HCT116 (cell line): ENCODE results near the gene TGOLN2. TPM values are rescaled to one million over a fixed set of nuclear protein-coding genes. Genes with fewer than 3 reads are reported as not detected.

ENCODE experiments used
- ATAC-seq: fragments of 200-7000 bp; cut with Tn5 transposase; 2 replicates; pipeline ENCODE4 v1.9.1; 2020; ENCODE audit warnings: mild to moderate bottlenecking, moderate library complexity
- BruUV-seq: library from RNA; stranded (reverse); fragments of 400-500 nt; replicated peaks from 2 replicates; lab custom pipeline; 2021; lab: Mats Ljungman, UMichigan
- CTCF ChIA-PET: fragments of 300-600 bp; sonication (Branson Sonifier 250); formaldehyde crosslinking; loops from one replicate; lab custom pipeline; 2021; ENCODE audit warnings: antibody characterized with exemption; lab: Charles Lee
- POLR2A ChIA-PET: fragments of 300-600, 350-600 bp; sonication (Branson Sonifier 250); formaldehyde crosslinking; loops from one replicate; lab custom pipeline; 2021; ENCODE audit warnings: antibody characterized with exemption; lab: Charles Lee
- RAD21 ChIA-PET, 2 experiments: fragments of 300-600 bp; sonication (Branson Sonifier 250); formaldehyde crosslinking; loops; one replicate each; lab custom pipeline; 2023; ENCODE audit warnings: low total read pairs in 2 of 2; ENCODE audit not compliant: uncharacterized antibody in 2 of 2, unreplicated experiment in 2 of 2, low non-redundant PET in 1 of 2; lab: Charles Lee
- DNase-seq: peaks from one replicate; pipeline ENCODE4 v3.0.0-alpha.2; 2010; ENCODE audit warnings: low read depth, low spot score
- H2AFZ ChIP-seq: fragments of 200-600 bp; shearing (Covaris generic), sonication (generic); 2 replicates; pipeline ENCODE4 v1.6.1; 2017; ENCODE audit warnings: low read depth, mixed run types, mixed read lengths, antibody characterized with exemption, low read length; ENCODE audit not compliant: poor library complexity, severe bottlenecking
- H3K27ac ChIP-seq: 2 replicates; pipeline ENCODE4 v1.5.1; 2012; ENCODE audit warnings: low read depth, low read length
- H3K27me3 ChIP-seq: fragments of 200-600 bp; sonication (generic); 2 replicates; pipeline ENCODE4 v1.6.1; 2016; ENCODE audit warnings: mixed run types, low read length, mixed read lengths; ENCODE audit not compliant: insufficient read depth
- H3K36me3 ChIP-seq, 2 experiments: fragments of 200-500 bp in 1 of 2; fragments of 200-600 bp in 1 of 2; sonication (Bioruptor generic) in 1 of 2; sonication (generic) in 1 of 2; 2 replicates each; pipeline versions ENCODE4 v1.5.1 to v1.6.1; 2014 to 2016; ENCODE audit warnings: low read length in 2 of 2, inconsistent platforms in 1 of 2, mixed read lengths in 1 of 2, mixed run types in 1 of 2; ENCODE audit not compliant: insufficient read depth in 2 of 2, control insufficient read depth in 1 of 2
- H3K4me1 ChIP-seq, 2 experiments: fragments of 200-600 bp in 1 of 2; sonication (generic) in 1 of 2; 2 replicates each; pipeline versions ENCODE4 v1.5.1 to v1.6.1; 2012 to 2017; ENCODE audit warnings: low read length in 2 of 2, inconsistent platforms in 1 of 2, mild to moderate bottlenecking in 1 of 2, mixed read lengths in 1 of 2, mixed run types in 1 of 2, moderate library complexity in 1 of 2; ENCODE audit not compliant: insufficient read depth in 2 of 2, control insufficient read depth in 1 of 2
- H3K4me2 ChIP-seq: fragments of 200-600 bp; sonication (generic); 2 replicates; pipeline ENCODE4 v1.6.1; 2017; ENCODE audit warnings: mixed run types, low read length, mixed read lengths
- H3K4me3 ChIP-seq, 2 experiments: fragments of 200-600 bp in 1 of 2; sonication (generic) in 1 of 2; replicated peaks in 1 of 2; 2 replicates each; pipeline ENCODE4 v1.5.1; 2011 to 2016; ENCODE audit warnings: low read length in 2 of 2, control low read depth in 1 of 2, low read depth in 1 of 2, mild to moderate bottlenecking in 1 of 2, mixed read lengths in 1 of 2, mixed run types in 1 of 2
- H3K79me2 ChIP-seq: fragments of 200-600 bp; sonication (generic); 2 replicates; pipeline ENCODE4 v1.6.1; 2017; ENCODE audit warnings: mild to moderate bottlenecking, mixed run types, low read length, moderate library complexity, mixed read lengths; ENCODE audit not compliant: insufficient read depth
- H3K9ac ChIP-seq: fragments of 200-600 bp; sonication (generic); 2 replicates; pipeline ENCODE4 v1.6.1; 2016; ENCODE audit warnings: low read length, mixed read lengths
- H3K9me2 ChIP-seq: fragments of 200-600 bp; sonication (generic), shearing (Covaris generic); 2 replicates; pipeline ENCODE4 v1.6.1; 2017; ENCODE audit warnings: mixed run types, mild to moderate bottlenecking, moderate library complexity; ENCODE audit not compliant: insufficient read depth
- H3K9me3 ChIP-seq, 2 experiments: fragments of 200-500 bp in 1 of 2; fragments of 200-600 bp in 1 of 2; sonication (Bioruptor generic) in 1 of 2; sonication (generic) in 1 of 2; 2 replicates each; pipeline ENCODE4 v1.6.1; 2014 to 2017; ENCODE audit warnings: low read length in 2 of 2, mixed read lengths in 2 of 2, inconsistent platforms in 1 of 2, low read depth in 1 of 2, mild to moderate bottlenecking in 1 of 2, mixed run types in 1 of 2, moderate library complexity in 1 of 2; ENCODE audit not compliant: control insufficient read depth in 1 of 2, insufficient read depth in 1 of 2
- H4K20me1 ChIP-seq: fragments of 200-600 bp; sonication (generic), shearing (Covaris generic); 2 replicates; pipeline ENCODE4 v1.6.1; 2017; ENCODE audit warnings: mixed run types, mild to moderate bottlenecking, moderate library complexity; ENCODE audit not compliant: insufficient read depth
- ATF3 ChIP-seq: IDR thresholded peaks from 2 replicates; pipeline ENCODE4 v1.6.1; 2012
- EGR1 ChIP-seq: IDR thresholded peaks from 2 replicates; pipeline ENCODE4 v1.6.1; 2012; ENCODE audit warnings: low read depth
- ELF1 ChIP-seq: IDR thresholded peaks from 2 replicates; pipeline ENCODE4 v1.6.1; 2012; ENCODE audit warnings: low read depth, borderline replicate concordance
- EZH2phosphoT487 ChIP-seq: fragments of 200-600 bp; IDR thresholded peaks from 2 replicates; pipeline ENCODE4 v1.6.1; 2018; ENCODE audit warnings: antibody characterized with exemption, borderline replicate concordance
- JUND ChIP-seq: IDR thresholded peaks from 2 replicates; pipeline ENCODE4 v1.6.1; 2012
- MAX ChIP-seq: IDR thresholded peaks from 2 replicates; pipeline ENCODE4 v1.6.1; 2012
- POLR2AphosphoS5 ChIP-seq: IDR thresholded peaks from 2 replicates; pipeline ENCODE4 v1.6.1; 2011; ENCODE audit warnings: mild to moderate bottlenecking, low read depth, low read length, moderate library complexity
- RAD21 ChIP-seq: IDR thresholded peaks from 2 replicates; pipeline ENCODE4 v1.6.1; 2012; ENCODE audit warnings: low read depth, mild to moderate bottlenecking
- SRF ChIP-seq: IDR thresholded peaks from 2 replicates; pipeline ENCODE4 v1.6.1; 2012; ENCODE audit warnings: low read depth
- YY1 ChIP-seq: IDR thresholded peaks from 2 replicates; pipeline ENCODE4 v1.6.1; 2011; ENCODE audit warnings: low read length, low read depth, moderate library complexity, mild to moderate bottlenecking; ENCODE audit not compliant: insufficient replicate concordance; ENCODE audit errors: extremely low read depth
- ZBTB33 ChIP-seq: IDR thresholded peaks from 2 replicates; pipeline ENCODE4 v1.6.1; 2011; ENCODE audit warnings: mild to moderate bottlenecking, low read length, moderate library complexity; ENCODE audit not compliant: insufficient replicate concordance; ENCODE audit errors: extremely low read depth
- ZFX ChIP-seq: fragments of 450-650 bp; IDR thresholded peaks from 2 replicates; pipeline ENCODE4 v1.6.1; 2017
- ZNF274 ChIP-seq: fragments of 200-500 bp; sonication (Bioruptor generic); IDR thresholded peaks from 2 replicates; pipeline ENCODE4 v1.6.1; 2014; ENCODE audit warnings: mild to moderate bottlenecking, low read depth, low read length, inconsistent platforms
- intact Hi-C: fragments of 100-400 bp; cut with micrococcal nuclease; formaldehyde crosslinking; loops from 2 replicates; pipeline ENCODE4 v1.10.0; 2022
- total RNA-seq: library from RNA; stranded (reverse); gene quantifications from one replicate; pipeline ENCODE4 v1.2.1, GENCODE V29; 2021; ENCODE audit not compliant: unreplicated experiment

TGOLN2 gene
- total RNA-seq, 1 experiment from 2014 or later, result 43.2 TPM

- ChIA-PET POLR2A (no interaction called here), RAD21 (no interaction called here), CTCF (no interaction called here)
- Histone ChIP-seq H3K9ac (no peak overlapping the region), H3K36me3 (no peaks in the 10 kb centered on the region), H3K79me2 (no peaks in the 10 kb centered on the region), H3K27me3 (no peaks in the 10 kb centered on the region), H3K4me2 (no peak overlapping the region), H3K27ac (no peak overlapping the region), H3K4me3 (no peak overlapping the region), H3K4me1 (no peaks in the 10 kb centered on the region), H4K20me1 (no peaks in the 10 kb centered on the region), H2AFZ (no peak overlapping the region), H3K9me3 (no peaks in the 10 kb centered on the region), H3K9me2 (no peaks in the 10 kb centered on the region)
- ATAC-seq (no peak), DNase-seq (no peak)
- intact Hi-C loops, result no loop called here
- BruUV-seq, result no TSS peak
- no peak for TF ChIP-seq EZH2phosphoT487
- TF ChIP-seq YY1, result no peak
- TF ChIP-seq ZBTB33, result no peak
- no peak for TF ChIP-seq JUND
- no peak for TF ChIP-seq EGR1
- no peak for TF ChIP-seq SRF
- TF ChIP-seq ZNF274, result no peak
- no peak for TF ChIP-seq ATF3
- no peak for TF ChIP-seq MAX
- no peak for TF ChIP-seq ZFX
- TF ChIP-seq RAD21, result no peak
- no peak for TF ChIP-seq POLR2AphosphoS5
- TF ChIP-seq ELF1, result no peak
Measured at GRCh38 chr2:85307527-85307897, 20.3 kb downstream of the TGOLN2 start.
